SW480 (cell line): ENCODE results near the gene CCDC92B.

Experiments used
- DNase-seq: peaks from one replicate; pipeline ENCODE4 v3.0.0-alpha.2; 2016; ENCODE audit warnings: low spot score

The CCDC92B gene

GRCh38 chr17:2721603-2722002, 27.8 kb downstream of the CCDC92B start:
- DNase-seq = no peak

GRCh38 chr17:2719861-2720260, 29.6 kb downstream of the CCDC92B start:
- DNase-seq = no peak

- no peak for DNase-seq
These were observed 31.1 kb downstream of the CCDC92B start for GRCh38 chr17:2718150-2718938.

GRCh38 chr17:2716649-2717048, 32.8 kb downstream of the CCDC92B start:
- no peak for DNase-seq

- DNase-seq = no peak
These were observed 35.6 kb downstream of the CCDC92B start for GRCh38 chr17:2713881-2714280.

GRCh38 chr17:2712300-2713043, 37.0 kb downstream of the CCDC92B start:
- DNase-seq = no peak

GRCh38 chr17:2711608-2712299, 37.7 kb downstream of the CCDC92B start, which contains the start of gene CLUH:
Gene CLUH, minus strand, starts transcription at chr17:2711764. Its CDS starts 103 bp downstream, at chr17:2711661.
- DNase-seq = peak; percentile 91

- no peak for DNase-seq
These were observed 38.4 kb downstream of the CCDC92B start for GRCh38 chr17:2710803-2711607.

GRCh38 chr17:2710071-2710802, 39.2 kb downstream of the CCDC92B start:
- no peak for DNase-seq

GRCh38 chr17:2709183-2709661, 40.2 kb downstream of the CCDC92B start:
- no peak for DNase-seq

GRCh38 chr17:2708585-2709182, 40.8 kb downstream of the CCDC92B start:
- DNase-seq = no peak

- DNase-seq = no peak
These were observed 41.5 kb downstream of the CCDC92B start for GRCh38 chr17:2707721-2708584.

GRCh38 chr17:2706911-2707510, 42.4 kb downstream of the CCDC92B start:
- no peak for DNase-seq

GRCh38 chr17:2705888-2706795, 43.3 kb downstream of the CCDC92B start:
- DNase-seq = no peak

GRCh38 chr17:2705263-2705662, 44.2 kb downstream of the CCDC92B start:
- no peak for DNase-seq

GRCh38 chr17:2704890-2705248, 44.6 kb downstream of the CCDC92B start:
- no peak for DNase-seq

- DNase-seq = no peak
These were observed 45.2 kb downstream of the CCDC92B start for GRCh38 chr17:2704031-2704889.
